ENCODE measurements around the gene FHOD1.

FHOD1 gene

DNA sequence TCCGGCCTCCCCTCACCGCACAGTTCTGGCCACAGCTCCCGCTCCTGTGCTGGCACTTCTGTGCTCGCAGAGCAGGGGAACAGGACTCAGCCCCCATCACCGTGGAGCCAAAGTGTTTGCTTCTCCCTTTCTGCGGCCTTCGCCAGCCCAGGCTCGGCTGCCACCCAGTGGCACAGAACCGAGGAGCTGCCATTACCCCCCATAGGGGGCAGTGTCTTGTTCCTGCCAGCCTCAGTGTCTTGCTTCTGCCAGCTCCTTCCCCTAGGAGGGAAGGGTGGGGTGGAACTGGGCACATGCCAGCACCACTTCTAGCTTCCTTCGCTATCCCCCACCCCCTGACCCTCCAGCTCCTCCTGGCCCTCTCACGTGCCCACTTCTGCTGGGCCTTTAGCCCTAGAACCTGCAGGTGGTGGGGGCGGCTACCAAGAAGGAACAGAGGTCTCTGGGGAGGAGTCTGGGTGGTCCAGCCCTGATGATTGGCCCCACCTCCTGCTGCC, 49.0 kb downstream of the FHOD1 start:
- Histone ChIP-seq H3K27ac (replicated peaks) (no peak overlapping the region), H3K27me3 (ENCODE audit: insufficient read depth, poor library complexity, severe bottlenecking) (no peaks in the 10 kb centered on the region), H3K4me3 (replicated peaks; ENCODE audit: insufficient read depth, low read length) (no peak overlapping the region)
- TF ChIP-seq, protein P1, sequence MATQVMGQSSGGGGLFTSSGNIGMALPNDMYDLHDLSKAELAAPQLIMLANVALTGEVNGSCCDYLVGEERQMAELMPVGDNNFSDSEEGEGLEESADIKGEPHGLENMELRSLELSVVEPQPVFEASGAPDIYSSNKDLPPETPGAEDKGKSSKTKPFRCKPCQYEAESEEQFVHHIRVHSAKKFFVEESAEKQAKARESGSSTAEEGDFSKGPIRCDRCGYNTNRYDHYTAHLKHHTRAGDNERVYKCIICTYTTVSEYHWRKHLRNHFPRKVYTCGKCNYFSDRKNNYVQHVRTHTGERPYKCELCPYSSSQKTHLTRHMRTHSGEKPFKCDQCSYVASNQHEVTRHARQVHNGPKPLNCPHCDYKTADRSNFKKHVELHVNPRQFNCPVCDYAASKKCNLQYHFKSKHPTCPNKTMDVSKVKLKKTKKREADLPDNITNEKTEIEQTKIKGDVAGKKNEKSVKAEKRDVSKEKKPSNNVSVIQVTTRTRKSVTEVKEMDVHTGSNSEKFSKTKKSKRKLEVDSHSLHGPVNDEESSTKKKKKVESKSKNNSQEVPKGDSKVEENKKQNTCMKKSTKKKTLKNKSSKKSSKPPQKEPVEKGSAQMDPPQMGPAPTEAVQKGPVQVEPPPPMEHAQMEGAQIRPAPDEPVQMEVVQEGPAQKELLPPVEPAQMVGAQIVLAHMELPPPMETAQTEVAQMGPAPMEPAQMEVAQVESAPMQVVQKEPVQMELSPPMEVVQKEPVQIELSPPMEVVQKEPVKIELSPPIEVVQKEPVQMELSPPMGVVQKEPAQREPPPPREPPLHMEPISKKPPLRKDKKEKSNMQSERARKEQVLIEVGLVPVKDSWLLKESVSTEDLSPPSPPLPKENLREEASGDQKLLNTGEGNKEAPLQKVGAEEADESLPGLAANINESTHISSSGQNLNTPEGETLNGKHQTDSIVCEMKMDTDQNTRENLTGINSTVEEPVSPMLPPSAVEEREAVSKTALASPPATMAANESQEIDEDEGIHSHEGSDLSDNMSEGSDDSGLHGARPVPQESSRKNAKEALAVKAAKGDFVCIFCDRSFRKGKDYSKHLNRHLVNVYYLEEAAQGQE (IDR thresholded peaks at IDR 0.05; ENCODE audit: insufficient replicate concordance, low read depth): no peak
- TF ChIP-seq POLR2AphosphoS5 (IDR thresholded peaks at IDR 0.05; ENCODE audit: low read depth) (no peak), GABPA (IDR thresholded peaks at IDR 0.05; ENCODE audit: low read depth) (no peak), SPI1 (IDR thresholded peaks at IDR 0.05; ENCODE audit: borderline replicate concordance, low read depth) (no peak)
- TF ChIP-seq, protein P2, sequence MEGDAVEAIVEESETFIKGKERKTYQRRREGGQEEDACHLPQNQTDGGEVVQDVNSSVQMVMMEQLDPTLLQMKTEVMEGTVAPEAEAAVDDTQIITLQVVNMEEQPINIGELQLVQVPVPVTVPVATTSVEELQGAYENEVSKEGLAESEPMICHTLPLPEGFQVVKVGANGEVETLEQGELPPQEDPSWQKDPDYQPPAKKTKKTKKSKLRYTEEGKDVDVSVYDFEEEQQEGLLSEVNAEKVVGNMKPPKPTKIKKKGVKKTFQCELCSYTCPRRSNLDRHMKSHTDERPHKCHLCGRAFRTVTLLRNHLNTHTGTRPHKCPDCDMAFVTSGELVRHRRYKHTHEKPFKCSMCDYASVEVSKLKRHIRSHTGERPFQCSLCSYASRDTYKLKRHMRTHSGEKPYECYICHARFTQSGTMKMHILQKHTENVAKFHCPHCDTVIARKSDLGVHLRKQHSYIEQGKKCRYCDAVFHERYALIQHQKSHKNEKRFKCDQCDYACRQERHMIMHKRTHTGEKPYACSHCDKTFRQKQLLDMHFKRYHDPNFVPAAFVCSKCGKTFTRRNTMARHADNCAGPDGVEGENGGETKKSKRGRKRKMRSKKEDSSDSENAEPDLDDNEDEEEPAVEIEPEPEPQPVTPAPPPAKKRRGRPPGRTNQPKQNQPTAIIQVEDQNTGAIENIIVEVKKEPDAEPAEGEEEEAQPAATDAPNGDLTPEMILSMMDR (IDR thresholded peaks at IDR 0.05; ENCODE audit: insufficient read depth, low read length): peak; percentile 67
- peak in 1 of 2 experiments; percentile 70 for DNase-seq (ENCODE audit: low read depth in 1 of 2, low spot score in 1 of 2)

DNA sequence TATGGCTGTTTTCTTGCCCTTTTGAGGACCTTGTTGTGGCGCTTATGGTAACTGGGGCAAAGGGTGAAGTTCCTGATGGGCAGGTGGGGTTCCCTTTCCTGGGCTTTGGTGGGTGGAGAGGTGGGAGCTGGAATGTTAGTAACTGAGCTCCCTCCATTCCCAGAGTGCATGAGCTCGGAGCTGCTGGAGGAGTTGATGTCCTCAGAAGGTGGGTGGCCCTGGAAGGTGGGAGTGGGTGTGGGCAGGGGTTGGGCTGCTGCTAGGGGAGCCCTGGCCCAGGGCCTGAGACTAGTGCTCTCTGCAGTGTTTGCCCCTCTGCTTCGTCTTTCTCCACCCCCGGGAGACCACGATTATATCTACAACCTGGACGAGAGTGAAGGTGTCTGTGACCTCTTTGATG, 49.6 kb downstream of the FHOD1 start:
- Histone ChIP-seq H3K4me3 (replicated peaks; ENCODE audit: insufficient read depth, low read length) (no peak overlapping the region), H3K27me3 (ENCODE audit: insufficient read depth, poor library complexity, severe bottlenecking) (no peaks in the 10 kb centered on the region), H3K27ac (replicated peaks) (no peak overlapping the region)
- no peak for DNase-seq (ENCODE audit: low read depth in 1 of 2, low spot score in 1 of 2)
- TF ChIP-seq, protein P1 (IDR thresholded peaks at IDR 0.05; ENCODE audit: insufficient replicate concordance, low read depth): no peak
- no peak for TF ChIP-seq SPI1 (IDR thresholded peaks at IDR 0.05; ENCODE audit: borderline replicate concordance, low read depth)
- TF ChIP-seq, protein P2 (IDR thresholded peaks at IDR 0.05; ENCODE audit: insufficient read depth, low read length): no peak

DNA sequence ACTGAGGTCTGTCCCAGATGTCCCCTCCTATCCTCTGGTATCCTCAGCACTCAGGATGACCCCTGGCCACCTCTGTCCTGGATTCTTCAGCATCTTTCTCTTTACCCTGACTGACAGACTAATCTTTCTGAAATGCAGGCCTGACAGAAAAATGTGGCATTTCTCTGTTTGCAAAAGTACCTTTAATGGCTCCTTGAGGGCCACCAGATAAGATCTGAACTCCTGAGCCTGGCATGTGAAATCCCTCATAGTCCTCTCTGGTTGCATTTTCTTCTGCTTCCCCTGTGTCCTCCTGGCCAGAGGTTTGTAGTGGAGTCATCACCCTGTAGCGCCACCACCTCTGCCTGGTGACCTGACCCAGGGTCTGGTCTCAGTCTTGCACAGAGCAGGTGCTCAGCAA, 50.4 kb downstream of the FHOD1 start:
- TF ChIP-seq, protein P2 (IDR thresholded peaks at IDR 0.05; ENCODE audit: insufficient read depth, low read length): no peak
- TF ChIP-seq, protein P1 (IDR thresholded peaks at IDR 0.05; ENCODE audit: insufficient replicate concordance, low read depth): no peak
- TF ChIP-seq SPI1 (IDR thresholded peaks at IDR 0.05; ENCODE audit: borderline replicate concordance, low read depth): no peak
- TF ChIP-seq GABPA (IDR thresholded peaks at IDR 0.05; ENCODE audit: low read depth): no peak
- no peak for TF ChIP-seq POLR2AphosphoS5 (IDR thresholded peaks at IDR 0.05; ENCODE audit: low read depth)
- no peak for DNase-seq (ENCODE audit: low read depth in 1 of 2, low spot score in 1 of 2)
- H3K4me3 ChIP-seq (replicated peaks; ENCODE audit: insufficient read depth, low read length): no peak overlapping the region

More for the DNA sequence above, 50.4 kb downstream of the FHOD1 start:
- no peaks in the 10 kb centered on the region for H3K27me3 ChIP-seq (ENCODE audit: insufficient read depth, poor library complexity, severe bottlenecking)
- no peak overlapping the region for H3K27ac ChIP-seq (replicated peaks)

All from HL-60 (cell line).